HG02610 (cell line): ENCODE results near the gene AK9.

ENCODE experiments used
- ATAC-seq: cut with Tn5 transposase; IDR thresholded peaks from one replicate; pipeline ENCODE4 v1.9.1; 2021; ENCODE audit warnings: mild to moderate bottlenecking, moderate library complexity; ENCODE audit not compliant: unreplicated experiment

The AK9 gene

GRCh38 chr6:109448615-109449014 lies 242.4 kb downstream of the AK9 start:
- no peak for ATAC-seq

- no peak for ATAC-seq
Observed at GRCh38 chr6:109447878-109448555, 243.0 kb downstream of the AK9 start.

- ATAC-seq, result no peak
Observed at GRCh38 chr6:109447087-109447486, 243.9 kb downstream of the AK9 start.

GRCh38 chr6:109446541-109446940 lies 244.5 kb downstream of the AK9 start:
- ATAC-seq, result no peak

GRCh38 chr6:109446072-109446471 lies 244.9 kb downstream of the AK9 start:
- no peak for ATAC-seq

- no peak for ATAC-seq
Observed at GRCh38 chr6:109445382-109445781, 245.6 kb downstream of the AK9 start.

GRCh38 chr6:109443425-109443950 lies 247.5 kb downstream of the AK9 start:
- ATAC-seq, result no peak
